ENCODE measurements around the gene STXBP5. TPM values are rescaled to one million over a fixed set of nuclear protein-coding genes. Genes with fewer than 3 reads are reported as not detected.

Gene STXBP5
- total RNA-seq, 4 donors from 2014 or later, result 18.1 to 22.1 (median 20.0) TPM

GRCh38 chr6:147207351-147207750 lies 3.1 kb downstream of the STXBP5 start:
- 65% methylated on average over 6 of the region's 6 CpGs for WGBS
- Histone ChIP-seq H3K4me3 (peak overlapping the region in 2 of 4 donors; percentile 11 to 15), H3K4me1 (peaks cover 4 to 33% (median 27%) of the 10 kb centered on the region in 4 donors), H3K27ac (replicated peaks in 1 of 4) (peak overlapping the region; percentile 7 to 48 (median 37)), H3K9me3 (no peaks in the 10 kb centered on the region), H3K36me3 (no peaks in the 10 kb centered on the region), H3K27me3 (no peaks in the 10 kb centered on the region)
- TF ChIP-seq EP300 (IDR thresholded peaks at IDR 0.05) (no peak), POLR2A (IDR thresholded peaks at IDR 0.05; ENCODE audit: low read depth) (no peak), CTCF (IDR thresholded peaks at IDR 0.05) (no peak), POLR2AphosphoS5 (IDR thresholded peaks at IDR 0.05) (no peak)
- intact Hi-C loops (cut with DNase I), result loop anchor here (10.0 kb wide), 1 partner anchor 663 kb away; the partner anchor contains the start of gene RAB32
- DNase-seq (ENCODE audit: extremely low spot score), result no peak

GRCh38 chr6:147207837-147208754 lies 3.9 kb downstream of the STXBP5 start:
- intact Hi-C loops (cut with DNase I), result loop anchor here (10.0 kb wide), 1 partner anchor 663 kb away; the partner anchor contains the start of gene RAB32
- TF ChIP-seq POLR2A (IDR thresholded peaks at IDR 0.05; ENCODE audit: low read depth) (no peak), POLR2AphosphoS5 (IDR thresholded peaks at IDR 0.05) (no peak), EP300 (IDR thresholded peaks at IDR 0.05) (no peak), CTCF (IDR thresholded peaks at IDR 0.05) (no peak)
- WGBS, result 94% methylated on average over 4 of the region's 4 CpGs
- H3K4me3 ChIP-seq, result peak overlapping the region in 1 of 4 donors; percentile 11
- DNase-seq (ENCODE audit: extremely low spot score), result no peak
- no peaks in the 10 kb centered on the region for H3K36me3 ChIP-seq
- no peaks in the 10 kb centered on the region for H3K9me3 ChIP-seq
- no peaks in the 10 kb centered on the region for H3K27me3 ChIP-seq
- peaks cover 4 to 33% (median 27%) of the 10 kb centered on the region in 4 donors for H3K4me1 ChIP-seq
- peak overlapping the region; percentile 7 to 48 (median 37) for H3K27ac ChIP-seq (replicated peaks in 1 of 4)

GRCh38 chr6:147209762-147210449 lies 5.7 kb downstream of the STXBP5 start:
- WGBS, result 94% methylated on average over 2 of the region's 2 CpGs
- DNase-seq (ENCODE audit: extremely low spot score), result no peak
- H3K4me1 ChIP-seq, result peaks cover 4 to 32% (median 26%) of the 10 kb centered on the region in 4 donors
- no peak overlapping the region for H3K4me3 ChIP-seq
- H3K27me3 ChIP-seq, result no peaks in the 10 kb centered on the region
- no peak overlapping the region for H3K27ac ChIP-seq (replicated peaks in 1 of 4)
- TF ChIP-seq CTCF (IDR thresholded peaks at IDR 0.05) (no peak), EP300 (IDR thresholded peaks at IDR 0.05) (no peak), POLR2AphosphoS5 (IDR thresholded peaks at IDR 0.05) (no peak), POLR2A (IDR thresholded peaks at IDR 0.05; ENCODE audit: low read depth) (no peak)
- H3K36me3 ChIP-seq, result no peaks in the 10 kb centered on the region
- H3K9me3 ChIP-seq, result no peaks in the 10 kb centered on the region
- intact Hi-C loops (cut with DNase I), result loop anchor here (10.0 kb wide), 1 partner anchor 665 kb away; the partner anchor contains the start of gene RAB32

GRCh38 chr6:147211349-147211748 lies 7.1 kb downstream of the STXBP5 start:
- no peak for DNase-seq (ENCODE audit: extremely low spot score)
- H3K4me3 ChIP-seq, result no peak overlapping the region
- peaks cover 4 to 18% (median 12%) of the 10 kb centered on the region in 4 donors for H3K4me1 ChIP-seq
- intact Hi-C loops (cut with DNase I), result no loop called here
- no peaks in the 10 kb centered on the region for H3K9me3 ChIP-seq
- no peak overlapping the region for H3K27ac ChIP-seq (replicated peaks in 1 of 4)
- 96% methylated on average over 2 of the region's 2 CpGs for WGBS
- no peaks in the 10 kb centered on the region for H3K27me3 ChIP-seq
- TF ChIP-seq EP300 (IDR thresholded peaks at IDR 0.05), result no peak
- TF ChIP-seq CTCF (IDR thresholded peaks at IDR 0.05), result no peak
- TF ChIP-seq POLR2AphosphoS5 (IDR thresholded peaks at IDR 0.05), result no peak
- no peak for TF ChIP-seq POLR2A (IDR thresholded peaks at IDR 0.05; ENCODE audit: low read depth)
- H3K36me3 ChIP-seq, result no peaks in the 10 kb centered on the region

Measured in esophagus muscularis mucosa (tissue), 4 donors.